ENCODE measurements around the gene CISH.

The CISH gene

DNA sequence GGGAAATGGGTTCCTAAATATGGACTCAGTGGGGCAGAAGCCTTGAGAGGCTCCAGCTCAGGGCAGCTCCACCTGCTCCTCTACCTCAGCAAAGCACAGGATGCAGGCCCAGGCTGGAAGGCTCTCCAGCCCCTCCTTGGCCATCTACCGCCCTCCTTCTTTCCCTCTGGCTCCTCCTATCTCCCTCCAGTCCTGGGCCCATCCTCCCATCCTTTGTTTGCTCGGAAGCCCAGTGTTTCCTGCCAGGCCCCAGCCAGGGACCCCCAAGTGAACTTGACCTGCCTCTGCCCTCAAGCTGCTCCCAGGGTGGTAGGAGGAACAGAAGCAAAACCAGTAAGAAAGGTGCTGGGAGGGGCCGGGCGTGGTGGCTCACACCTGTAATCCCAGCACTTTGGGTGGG is 25.4 kb upstream of the CISH start:
- no peak for DNase-seq (ENCODE audit: low spot score)

- no peak for DNase-seq (ENCODE audit: low spot score)
Measured at GRCh38 chr3:50635066-50635465, 23.5 kb upstream of the CISH start.

DNA sequence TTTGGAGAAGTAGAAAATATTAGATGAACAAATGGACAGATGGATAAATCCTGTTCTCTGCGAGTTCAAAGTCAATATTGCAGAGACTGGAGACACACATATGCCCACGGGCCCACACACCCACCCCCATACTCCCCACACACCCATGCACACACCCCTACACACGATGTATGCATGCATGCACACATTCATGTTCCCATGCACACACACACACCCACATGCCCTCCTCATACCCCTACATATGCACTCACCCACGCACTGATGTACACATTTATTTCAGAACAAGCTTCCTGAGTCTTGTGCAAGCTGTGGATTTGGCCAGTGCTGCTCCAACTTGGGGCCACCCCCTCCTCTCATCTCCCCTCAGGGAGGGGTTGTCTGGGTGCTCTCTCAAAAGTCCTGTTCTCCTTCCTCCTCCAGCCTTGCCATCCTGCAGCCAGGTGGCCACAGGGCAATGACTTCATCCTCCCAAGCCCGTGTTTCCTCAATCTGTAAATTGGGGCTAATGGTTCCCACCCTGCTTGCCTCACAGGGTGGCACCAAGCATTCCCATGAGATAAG is 21.7 kb upstream of the CISH start:
- no peak for DNase-seq (ENCODE audit: low spot score)

- peak; percentile 35 for DNase-seq (ENCODE audit: low spot score)
Measured at GRCh38 chr3:50632450-50632849, 20.9 kb upstream of the CISH start.

DNA sequence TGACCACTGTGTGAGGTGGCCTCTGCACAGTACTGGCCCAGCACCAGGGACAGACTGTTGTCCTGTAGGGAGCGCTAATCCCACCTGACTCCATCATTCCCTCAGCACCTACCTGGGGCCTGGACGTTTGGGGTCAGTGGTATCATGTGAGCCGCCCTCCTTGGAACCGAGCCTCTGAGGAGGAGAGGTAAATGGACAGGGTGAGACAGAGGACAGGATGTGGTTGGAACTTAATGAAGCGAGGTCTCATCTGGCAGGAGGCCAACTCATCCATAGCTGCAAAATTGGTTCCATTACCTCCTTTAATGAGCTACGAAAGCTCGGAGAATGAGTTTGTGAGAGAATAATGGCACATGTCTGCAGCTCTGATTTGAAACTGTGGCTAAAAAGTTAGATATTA is 19.3 kb upstream of the CISH start:
- DNase-seq (ENCODE audit: low spot score) = no peak

GRCh38 chr3:50630394-50630793 is 18.8 kb upstream of the CISH start:
- no peak for DNase-seq (ENCODE audit: low spot score)

- no peak for DNase-seq (ENCODE audit: low spot score)
Measured at GRCh38 chr3:50628601-50629000, 17.0 kb upstream of the CISH start.

DNA sequence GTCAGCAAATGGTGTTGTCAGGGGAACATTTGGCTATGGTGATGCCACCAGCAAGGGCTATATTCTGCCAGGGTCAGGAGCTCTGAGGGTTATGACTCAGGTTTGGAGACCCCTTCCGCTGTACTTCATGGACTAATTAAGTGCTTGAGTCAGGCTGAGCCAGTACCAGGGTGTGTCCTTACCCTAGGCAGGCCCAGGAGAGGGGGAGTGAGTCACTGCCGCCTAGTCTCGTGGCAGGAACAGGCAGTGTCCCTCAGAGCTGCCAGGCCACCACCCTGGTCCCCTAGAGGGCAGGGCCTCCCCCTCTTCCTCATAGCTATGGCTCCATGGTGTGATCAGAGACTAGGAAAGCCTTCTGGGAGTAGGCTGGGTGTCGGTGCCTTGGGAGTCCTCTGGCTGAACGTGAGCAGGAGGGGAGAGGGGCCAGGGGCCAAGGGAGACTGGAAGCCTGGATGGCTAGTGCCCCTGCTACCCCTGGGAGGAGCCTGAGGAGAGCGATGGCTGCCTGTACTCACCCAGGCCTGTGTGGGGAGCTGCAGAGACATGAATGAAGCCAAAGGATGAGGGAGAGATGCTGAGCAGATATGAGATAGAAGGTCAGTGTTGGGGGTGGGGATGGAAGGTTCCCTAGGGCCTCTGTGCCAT is 16.0 kb upstream of the CISH start:
- DNase-seq (ENCODE audit: low spot score) = no peak

GRCh38 chr3:50626401-50626800 is 14.8 kb upstream of the CISH start:
- no peak for DNase-seq (ENCODE audit: low spot score)

DNA sequence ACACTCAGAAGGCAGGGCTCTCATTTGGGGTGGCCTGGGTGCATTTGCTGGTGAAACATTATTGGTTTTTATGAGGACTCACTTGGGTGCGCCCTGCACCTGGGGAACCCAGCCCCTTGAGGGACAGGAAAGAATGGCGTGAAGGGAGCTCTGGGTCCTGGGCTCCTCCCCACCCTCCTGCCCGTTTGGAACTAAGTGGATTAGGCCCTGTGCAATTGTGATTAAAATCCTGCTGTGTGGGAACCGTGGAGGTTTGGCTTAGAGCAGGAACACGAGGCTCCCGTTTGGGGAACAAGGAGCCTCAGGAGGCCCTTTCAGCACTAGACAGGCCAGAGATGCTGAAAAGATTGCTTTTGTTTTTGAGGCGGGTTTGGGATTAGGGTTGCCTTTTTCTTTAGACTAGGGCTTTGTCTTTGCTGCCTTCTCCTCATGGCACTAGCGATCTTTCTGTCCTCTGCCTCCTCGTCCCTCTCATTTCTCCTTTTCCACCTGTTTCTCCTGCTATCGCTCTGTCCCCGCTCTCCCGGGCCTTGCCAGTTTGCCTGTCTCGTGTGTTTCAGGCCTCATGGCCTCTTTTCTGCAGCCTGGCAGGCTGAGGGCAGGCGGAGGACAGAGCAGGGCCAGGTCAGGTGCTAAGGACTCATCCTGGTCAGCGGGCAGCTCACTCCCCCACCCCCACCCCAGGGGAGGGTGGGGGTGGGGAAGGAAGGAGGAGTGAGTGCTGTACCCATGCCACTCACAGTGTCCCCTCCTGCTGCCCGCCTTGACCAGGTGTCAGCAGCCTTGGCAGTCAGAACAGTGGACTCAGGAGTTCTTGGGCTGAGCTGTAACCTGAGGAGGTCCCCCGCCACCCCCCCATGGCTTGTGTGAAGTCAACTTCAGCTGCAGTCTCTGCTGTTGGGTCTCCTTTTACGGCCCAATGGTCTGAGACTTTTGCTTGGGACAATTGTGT is 13.9 kb upstream of the CISH start:
- DNase-seq (ENCODE audit: low spot score) = no peak

- no peak for DNase-seq (ENCODE audit: low spot score)
Measured at GRCh38 chr3:50624634-50625033, 13.1 kb upstream of the CISH start.

GRCh38 chr3:50623840-50624474 is 12.4 kb upstream of the CISH start:
- peak; percentile 76 for DNase-seq (ENCODE audit: low spot score)

GRCh38 chr3:50622881-50623280 is 11.3 kb upstream of the CISH start:
- DNase-seq (ENCODE audit: low spot score) = no peak

DNA sequence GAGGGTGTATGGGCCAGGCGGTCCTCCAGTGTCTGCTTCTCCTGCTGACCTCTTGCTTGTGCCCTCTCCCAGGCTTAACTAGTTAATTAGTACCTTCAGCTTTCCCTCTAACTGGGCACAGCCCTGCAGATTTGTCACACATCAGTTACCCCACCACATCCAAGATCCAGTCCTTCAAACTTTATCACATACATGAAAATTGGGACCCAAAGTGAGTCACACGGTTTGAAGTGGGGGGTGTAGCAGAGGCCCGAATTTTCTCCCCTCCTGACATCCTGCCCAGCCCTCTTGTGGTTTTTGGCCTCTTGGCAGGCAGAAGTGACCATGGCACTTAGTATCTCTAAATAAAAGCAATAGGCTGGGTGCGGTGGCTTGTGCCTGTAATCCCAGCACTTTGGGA is 9.2 kb upstream of the CISH start:
- no peak for DNase-seq (ENCODE audit: low spot score)

- DNase-seq (ENCODE audit: low spot score) = no peak
Measured at GRCh38 chr3:50620420-50620819, 8.8 kb upstream of the CISH start.

- DNase-seq (ENCODE audit: low spot score) = no peak
Measured at GRCh38 chr3:50617911-50618481, 6.4 kb upstream of the CISH start.

DNA sequence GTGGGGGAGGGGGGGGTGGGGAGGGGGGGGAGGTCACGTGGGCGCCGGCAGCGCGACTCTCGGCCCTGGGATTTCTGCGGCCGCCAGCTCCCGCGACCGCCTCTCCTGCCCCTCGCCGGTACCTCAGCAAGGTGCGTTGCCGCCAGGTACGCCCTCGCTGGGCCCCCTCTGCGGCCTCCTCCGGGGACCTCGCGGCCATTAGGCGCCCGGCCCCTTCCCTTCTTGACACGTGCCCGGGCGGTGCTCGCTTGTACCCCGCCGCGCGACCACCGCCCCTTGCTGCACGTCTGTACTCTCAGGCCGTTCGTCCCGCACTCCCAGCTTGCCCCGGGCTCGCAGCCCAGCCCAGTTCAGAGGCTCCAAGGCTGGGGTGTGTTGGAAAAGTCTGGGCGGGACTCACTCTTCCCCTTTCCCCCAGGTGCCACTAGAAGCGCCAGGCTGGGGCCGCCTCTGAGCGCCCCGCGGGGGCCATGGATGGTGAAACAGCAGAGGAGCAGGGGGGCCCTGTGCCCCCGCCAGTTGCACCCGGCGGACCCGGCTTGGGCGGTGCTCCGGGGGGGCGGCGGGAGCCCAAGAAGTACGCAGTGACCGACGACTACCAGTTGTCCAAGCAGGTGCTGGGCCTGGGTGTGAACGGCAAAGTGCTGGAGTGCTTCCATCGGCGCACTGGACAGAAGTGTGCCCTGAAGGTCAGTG is 5.7 kb upstream of the CISH start, which contains the start of gene MAPKAPK3:
Gene MAPKAPK3, plus strand, starts transcription at position 56 of the 696 bp plus-strand sequence. Its CDS starts 415 bp downstream, at position 471.
- DNase-seq (ENCODE audit: low spot score) = no peak

DNA sequence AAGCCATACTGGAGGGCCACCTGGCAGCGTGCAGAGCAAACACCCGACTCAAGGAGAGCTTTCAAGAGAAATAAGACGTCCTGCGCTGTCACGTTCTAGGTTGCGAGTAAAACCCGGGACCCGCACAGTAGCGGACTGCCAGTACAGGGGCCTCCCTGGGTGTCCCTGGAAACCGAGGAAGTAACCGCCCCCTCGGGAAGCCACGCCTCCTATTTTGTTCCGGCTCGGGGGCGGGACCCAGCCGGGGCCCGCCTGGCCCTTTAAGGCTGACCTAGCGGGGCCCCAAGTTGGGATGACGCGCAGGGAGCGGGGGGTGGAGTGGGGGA is 5.2 kb upstream of the CISH start:
- peak; percentile 96 for DNase-seq (ENCODE audit: low spot score)

DNA sequence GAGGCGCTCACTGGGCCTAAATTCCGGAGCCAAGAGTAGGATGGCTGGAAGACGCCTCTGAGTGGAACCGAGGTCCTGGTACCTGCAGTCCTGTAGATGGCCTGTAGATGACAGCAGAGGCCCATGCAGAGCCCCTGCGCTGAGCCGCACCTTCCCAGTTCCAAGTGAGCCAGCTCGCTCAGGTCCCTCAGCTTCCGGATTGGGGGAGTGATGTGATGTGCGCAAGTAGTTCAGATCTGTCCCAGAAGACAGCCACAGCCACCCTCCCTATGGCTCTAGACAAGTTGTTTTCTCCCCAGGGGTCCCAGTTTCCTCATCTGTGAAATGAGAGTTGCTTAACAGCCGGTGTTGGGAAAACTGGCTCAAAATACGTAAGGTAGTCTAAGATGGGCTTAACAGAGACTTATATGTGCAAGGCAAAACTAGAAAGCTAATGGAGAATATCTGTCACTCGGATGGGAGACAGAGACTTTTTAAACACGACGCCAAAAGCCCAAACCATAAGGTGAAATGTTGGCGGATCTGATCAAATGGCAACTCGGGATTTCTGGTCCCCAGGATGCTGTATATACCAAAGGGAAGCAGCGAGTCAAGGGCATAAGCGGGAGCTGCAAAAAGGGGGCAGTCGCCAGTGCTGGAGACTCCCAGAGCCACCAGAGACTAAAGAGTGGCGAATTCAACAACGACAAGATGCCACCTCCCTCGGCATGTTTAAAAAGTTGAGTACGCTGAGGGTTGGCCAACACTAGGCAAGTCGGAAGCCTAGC is 4.6 kb upstream of the CISH start:
- DNase-seq (ENCODE audit: low spot score) = peak; percentile 90

DNA sequence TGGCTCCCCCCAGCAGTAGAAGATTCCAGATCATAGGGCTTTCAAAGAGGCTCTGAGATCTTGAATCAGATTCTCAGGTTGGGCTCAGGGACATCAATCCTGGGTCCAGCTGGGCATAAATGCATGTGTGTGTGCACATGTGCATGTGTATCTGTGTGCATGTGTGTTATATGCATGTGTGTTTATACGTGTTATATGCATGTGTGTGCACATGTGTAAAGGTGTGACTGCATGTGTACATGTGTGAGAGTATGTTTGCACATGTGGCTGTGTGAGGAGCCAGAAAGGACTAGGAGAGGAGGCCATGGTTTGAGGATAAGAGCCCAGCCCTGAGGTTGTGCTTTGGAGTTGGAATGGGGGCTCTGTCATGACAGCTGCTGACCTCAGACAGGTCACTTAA is 3.6 kb upstream of the CISH start:
- no peak for DNase-seq (ENCODE audit: low spot score)

All from activated CD4-positive, alpha-beta T cell treated with anti-CD3 and anti-CD28 coated beads, Interleukin-2, Interleukin-4, amounts not matched to agents 100 ng/mL and 50 ng/mL, durations not matched to agents 16 hours and 8 hours (primary cell).